ENCODE results near the gene NMNAT2.
"Not testable (repeated sequence)": the region's sequence is repeated elsewhere in the genome, so short reads cannot be mapped to it uniquely, and the experiment has no call there.

The NMNAT2 gene

GRCh38 chr1:183418696-183419095 lies 516 bp upstream of the NMNAT2 start:
- peak overlapping the region; percentile 70 for H3K4me3 ChIP-seq (ENCODE audit: low read length)
- no peaks in the 10 kb centered on the region for H3K9me3 ChIP-seq (ENCODE audit: insufficient read depth, low read depth, low read length)
- 81% methylated on average over 6 of the region's 6 CpGs for WGBS
- H3K27ac ChIP-seq (ENCODE audit: low read depth, low read length), result no peak overlapping the region
- H3K9ac ChIP-seq (ENCODE audit: low read depth, low read length), result no peak overlapping the region
- peaks cover 48% of the 10 kb centered on the region for H3K27me3 ChIP-seq (ENCODE audit: insufficient read depth, low read length)
- no peaks in the 10 kb centered on the region for H3K36me3 ChIP-seq (ENCODE audit: insufficient read depth, low read length)
- peaks cover 13% of the 10 kb centered on the region for H3K4me1 ChIP-seq (ENCODE audit: insufficient read depth, low read length)

- Histone ChIP-seq H3K27ac (ENCODE audit: low read depth, low read length) (no peak overlapping the region), H3K27me3 (ENCODE audit: insufficient read depth, low read length) (peaks cover 48% of the 10 kb centered on the region), H3K4me3 (ENCODE audit: low read length) (peak overlapping the region; percentile 70), H3K36me3 (ENCODE audit: insufficient read depth, low read length) (no peaks in the 10 kb centered on the region), H3K9ac (ENCODE audit: low read depth, low read length) (no peak overlapping the region), H3K9me3 (ENCODE audit: insufficient read depth, low read depth, low read length) (no peaks in the 10 kb centered on the region), H3K4me1 (ENCODE audit: insufficient read depth, low read length) (peaks cover 13% of the 10 kb centered on the region)
- 2% methylated on average over 69 of the region's 69 CpGs for WGBS
These were observed 1.1 kb downstream of the NMNAT2 start for GRCh38 chr1:183416850-183417771.

- Histone ChIP-seq H3K27me3 (ENCODE audit: insufficient read depth, low read length) (peaks cover 43% of the 10 kb centered on the region), H3K9ac (ENCODE audit: low read depth, low read length) (no peak overlapping the region), H3K27ac (ENCODE audit: low read depth, low read length) (no peak overlapping the region), H3K36me3 (ENCODE audit: insufficient read depth, low read length) (no peaks in the 10 kb centered on the region), H3K9me3 (ENCODE audit: insufficient read depth, low read depth, low read length) (no peaks in the 10 kb centered on the region), H3K4me3 (ENCODE audit: low read length) (no peak overlapping the region), H3K4me1 (ENCODE audit: insufficient read depth, low read length) (peaks cover 13% of the 10 kb centered on the region)
These were observed 3.8 kb downstream of the NMNAT2 start for GRCh38 chr1:183414365-183414764.

GRCh38 chr1:183411091-183411490 lies 7.1 kb downstream of the NMNAT2 start:
- no peaks in the 10 kb centered on the region for H3K36me3 ChIP-seq (ENCODE audit: insufficient read depth, low read length)
- no peak overlapping the region for H3K9ac ChIP-seq (ENCODE audit: low read depth, low read length)
- no peak overlapping the region for H3K27ac ChIP-seq (ENCODE audit: low read depth, low read length)
- peaks cover 10% of the 10 kb centered on the region for H3K27me3 ChIP-seq (ENCODE audit: insufficient read depth, low read length)
- H3K9me3 ChIP-seq (ENCODE audit: insufficient read depth, low read depth, low read length), result no peaks in the 10 kb centered on the region
- WGBS, result 95% methylated on average over 2 of the region's 2 CpGs
- peaks cover 6% of the 10 kb centered on the region for H3K4me1 ChIP-seq (ENCODE audit: insufficient read depth, low read length)
- no peak overlapping the region for H3K4me3 ChIP-seq (ENCODE audit: low read length)

GRCh38 chr1:183407961-183408360 lies 10.2 kb downstream of the NMNAT2 start:
- Histone ChIP-seq H3K27me3 (ENCODE audit: insufficient read depth, low read length) (no peaks in the 10 kb centered on the region), H3K36me3 (ENCODE audit: insufficient read depth, low read length) (no peaks in the 10 kb centered on the region), H3K4me1 (ENCODE audit: insufficient read depth, low read length) (peaks cover 28% of the 10 kb centered on the region), H3K4me3 (ENCODE audit: low read length) (no peak overlapping the region), H3K27ac (ENCODE audit: low read depth, low read length) (no peak overlapping the region), H3K9me3 (ENCODE audit: insufficient read depth, low read depth, low read length) (no peaks in the 10 kb centered on the region), H3K9ac (ENCODE audit: low read depth, low read length) (no peak overlapping the region)
- WGBS, result 100% methylated on average over 1 of the region's 1 CpG

- H3K27ac ChIP-seq (ENCODE audit: low read depth, low read length), result no peak overlapping the region
- H3K9me3 ChIP-seq (ENCODE audit: insufficient read depth, low read depth, low read length), result no peaks in the 10 kb centered on the region
- no peaks in the 10 kb centered on the region for H3K36me3 ChIP-seq (ENCODE audit: insufficient read depth, low read length)
- no peak overlapping the region for H3K4me3 ChIP-seq (ENCODE audit: low read length)
- no peaks in the 10 kb centered on the region for H3K27me3 ChIP-seq (ENCODE audit: insufficient read depth, low read length)
- H3K4me1 ChIP-seq (ENCODE audit: insufficient read depth, low read length), result peaks cover 33% of the 10 kb centered on the region
- H3K9ac ChIP-seq (ENCODE audit: low read depth, low read length), result no peak overlapping the region
- WGBS, result 92% methylated on average over 2 of the region's 2 CpGs
These were observed 10.7 kb downstream of the NMNAT2 start for GRCh38 chr1:183407474-183407873.

GRCh38 chr1:183404476-183404875 lies 13.7 kb downstream of the NMNAT2 start:
- H3K9ac ChIP-seq (ENCODE audit: low read depth, low read length), result no peak overlapping the region
- H3K27ac ChIP-seq (ENCODE audit: low read depth, low read length), result peak overlapping the region; percentile 92
- peaks cover 37% of the 10 kb centered on the region for H3K4me1 ChIP-seq (ENCODE audit: insufficient read depth, low read length)
- H3K36me3 ChIP-seq (ENCODE audit: insufficient read depth, low read length), result no peaks in the 10 kb centered on the region
- H3K27me3 ChIP-seq (ENCODE audit: insufficient read depth, low read length), result no peaks in the 10 kb centered on the region
- no peak overlapping the region for H3K4me3 ChIP-seq (ENCODE audit: low read length)
- 74% methylated on average over 2 of the region's 2 CpGs for WGBS
- no peaks in the 10 kb centered on the region for H3K9me3 ChIP-seq (ENCODE audit: insufficient read depth, low read depth, low read length)

- peak overlapping the region; percentile 92 for H3K27ac ChIP-seq (ENCODE audit: low read depth, low read length)
- H3K9me3 ChIP-seq (ENCODE audit: insufficient read depth, low read depth, low read length), result no peaks in the 10 kb centered on the region
- H3K9ac ChIP-seq (ENCODE audit: low read depth, low read length), result no peak overlapping the region
- no peaks in the 10 kb centered on the region for H3K36me3 ChIP-seq (ENCODE audit: insufficient read depth, low read length)
- H3K4me1 ChIP-seq (ENCODE audit: insufficient read depth, low read length), result peaks cover 37% of the 10 kb centered on the region
- no peaks in the 10 kb centered on the region for H3K27me3 ChIP-seq (ENCODE audit: insufficient read depth, low read length)
- WGBS, result 31% methylated on average over 3 of the region's 3 CpGs
- peak overlapping the region; percentile 5; the same call in 1 of the 2 replicates for H3K4me3 ChIP-seq (ENCODE audit: low read length)
These were observed 14.7 kb downstream of the NMNAT2 start for GRCh38 chr1:183403498-183403897.

GRCh38 chr1:183401565-183401964 lies 16.6 kb downstream of the NMNAT2 start:
- H3K36me3 ChIP-seq (ENCODE audit: insufficient read depth, low read length); H3K9me3 ChIP-seq (ENCODE audit: insufficient read depth, low read depth, low read length); H3K4me3 ChIP-seq (ENCODE audit: low read length); H3K27ac ChIP-seq (ENCODE audit: low read depth, low read length); H3K27me3 ChIP-seq (ENCODE audit: insufficient read depth, low read length); H3K9ac ChIP-seq (ENCODE audit: low read depth, low read length): not testable (repeated sequence)
- peaks cover 37% of the 10 kb centered on the region for H3K4me1 ChIP-seq (ENCODE audit: insufficient read depth, low read length)
- WGBS, result no CpG with 5 or more reads among the region's 1 CpG

GRCh38 chr1:183394435-183394834 lies 23.7 kb downstream of the NMNAT2 start:
- 89% methylated on average over 2 of the region's 2 CpGs for WGBS
- Histone ChIP-seq H3K36me3 (ENCODE audit: insufficient read depth, low read length) (no peaks in the 10 kb centered on the region), H3K4me3 (ENCODE audit: low read length) (no peak overlapping the region), H3K4me1 (ENCODE audit: insufficient read depth, low read length) (no peaks in the 10 kb centered on the region), H3K9me3 (ENCODE audit: insufficient read depth, low read depth, low read length) (no peaks in the 10 kb centered on the region), H3K27ac (ENCODE audit: low read depth, low read length) (no peak overlapping the region), H3K9ac (ENCODE audit: low read depth, low read length) (no peak overlapping the region), H3K27me3 (ENCODE audit: insufficient read depth, low read length) (no peaks in the 10 kb centered on the region)

GRCh38 chr1:183391863-183392262 lies 26.3 kb downstream of the NMNAT2 start:
- Histone ChIP-seq H3K9me3 (ENCODE audit: insufficient read depth, low read depth, low read length) (no peaks in the 10 kb centered on the region), H3K4me1 (ENCODE audit: insufficient read depth, low read length) (0 out of 2 replicates have a peak, but pooled peaks cover 8% of the 10 kb centered on the region), H3K9ac (ENCODE audit: low read depth, low read length) (no peak overlapping the region), H3K4me3 (ENCODE audit: low read length) (no peak overlapping the region), H3K27me3 (ENCODE audit: insufficient read depth, low read length) (no peaks in the 10 kb centered on the region), H3K36me3 (ENCODE audit: insufficient read depth, low read length) (no peaks in the 10 kb centered on the region), H3K27ac (ENCODE audit: low read depth, low read length) (no peak overlapping the region)
- whole genome bisulfite sequencing, result 94% methylated on average over 1 of the region's 1 CpG
